HepG2 (cell line): ENCODE results near the gene RIOK2. TPM values are rescaled to one million over a fixed set of nuclear protein-coding genes. Genes with fewer than 3 reads are reported as not detected.

Source experiments
- ARID2 ChIP-seq: sonication (generic); formaldehyde crosslinking; IDR thresholded peaks from 2 replicates; pipeline ENCODE4 v1.8.1; 2022; ENCODE audit warnings: mild to moderate bottlenecking, missing genetic modification reagents, borderline replicate concordance
- CEBPZ ChIP-seq: IDR thresholded peaks from 2 replicates; pipeline ENCODE4 v1.6.1; 2012; ENCODE audit warnings: low read length, improper control_type of control experiment
- MTA3 ChIP-seq: sonication (generic); formaldehyde crosslinking; IDR thresholded peaks from 2 replicates; pipeline ENCODE4 v1.4.0; 2020; ENCODE audit warnings: missing genetic modification reagents
- NFATC3 ChIP-seq: sonication (generic); formaldehyde crosslinking; IDR thresholded peaks from 2 replicates; pipeline ENCODE4 v1.5.1; 2020; ENCODE audit warnings: mild to moderate bottlenecking, missing genetic modification reagents
- NRL ChIP-seq: sonication (generic); formaldehyde crosslinking; IDR thresholded peaks from 2 replicates; pipeline ENCODE4 v1.5.0; 2020; ENCODE audit warnings: missing genetic modification reagents, mild to moderate bottlenecking, moderate library complexity, borderline replicate concordance
- SMAD3 ChIP-seq: sonication (generic); formaldehyde crosslinking; IDR thresholded peaks from 2 replicates; pipeline ENCODE4 v1.4.0; 2020; ENCODE audit warnings: missing genetic modification reagents
- ZBTB43 ChIP-seq: sonication (generic); formaldehyde crosslinking; conservative IDR thresholded peaks from 2 replicates; pipeline ENCODE4 v1.4.0; 2020; ENCODE audit warnings: missing genetic modification reagents
- ZC3H13 ChIP-seq: sonication (generic); formaldehyde crosslinking; IDR thresholded peaks from 2 replicates; pipeline ENCODE4 v1.8.1; 2023; ENCODE audit warnings: mild to moderate bottlenecking, missing genetic modification reagents, moderate library complexity
- ZNF207 ChIP-seq: fragments of 450-650 bp; IDR thresholded peaks from 2 replicates; pipeline ENCODE4 v1.6.1; 2016; ENCODE audit warnings: antibody characterized with exemption, borderline replicate concordance
- ZNF337 ChIP-seq: sonication (generic); formaldehyde crosslinking; IDR thresholded peaks from 2 replicates; pipeline ENCODE4 v1.5.1; 2020; ENCODE audit warnings: missing genetic modification reagents, low read depth, mild to moderate bottlenecking, borderline replicate concordance
- ZNF382 ChIP-seq: sonication (generic); formaldehyde crosslinking; IDR thresholded peaks from 2 replicates; pipeline ENCODE4 v1.5.0; 2020; ENCODE audit warnings: missing genetic modification reagents, mild to moderate bottlenecking, borderline replicate concordance
- ZNF646 ChIP-seq: sonication (generic); formaldehyde crosslinking; IDR thresholded peaks from 2 replicates; pipeline ENCODE4 v1.9.0; 2021; ENCODE audit warnings: mild to moderate bottlenecking, missing genetic modification reagents
- polyA plus RNA-seq, 8 experiments: library from polyadenylated mRNA; depleted of rRNA in 3 of 8; stranded (reverse) in 7 of 8; unstranded in 1 of 8; fragments of >200 nt; fragmentation: Illumina TruSeq in 4 of 8; extraction: Trizol in 4 of 8; gene quantifications; 2 replicates each; pipeline versions ENCODE4 v1.2.1 to v1.2.3, GENCODE V29; 2011 to 2016; ENCODE audit warnings: low read depth in 4 of 8, missing spikeins in 1 of 8, mixed read lengths in 1 of 8; ENCODE audit not compliant: insufficient read depth in 1 of 8
- total RNA-seq, 5 experiments: library from RNA; depleted of rRNA; stranded (reverse); fragments of >200 nt; fragmentation: Illumina TruSeq; extraction: Trizol; gene quantifications; 2 replicates each; pipeline ENCODE4 v1.2.3, GENCODE V29; 2016; ENCODE audit warnings: low read depth in 1 of 5
- TF ChIP-seq, protein P1 (sequence below): sonication (generic); formaldehyde crosslinking; IDR thresholded peaks from 2 replicates; pipeline ENCODE4 v1.9.0; 2021; ENCODE audit warnings: missing genetic modification reagents, mild to moderate bottlenecking, borderline replicate concordance

The RIOK2 gene
- total and polyA plus RNA-seq, 2 of the 13 experiments (the other 11 are each of a cell fraction or from before 2014, with no cell fraction given) = 8.1 to 46.6 TPM

GRCh38 chr5:97183100-97183929 is at the start of gene RIOK2 (continued):
- TF ChIP-seq ARID2 (CRISPR knock-in tag) (peak; percentile 76; the same call in 1 of the 2 replicates), ZNF382 (CRISPR knock-in tag) (no peak), NRL (peak; percentile 75; the same call in 1 of the 2 replicates), ZBTB43 (CRISPR knock-in tag) (peak; percentile 85), MTA3 (CRISPR knock-in tag) (no peak), ZNF646 (no peak), CEBPZ (no peak), ZNF207 (no peak), ZC3H13 (no peak), NFATC3 (CRISPR knock-in tag) (0 out of 2 replicates have a peak, but pooled peaks have one; percentile 13), ZNF337 (CRISPR knock-in tag) (no peak), SMAD3 (CRISPR knock-in tag) (peak; percentile 86; the same call in 1 of the 2 replicates)
- TF ChIP-seq, protein P1, sequence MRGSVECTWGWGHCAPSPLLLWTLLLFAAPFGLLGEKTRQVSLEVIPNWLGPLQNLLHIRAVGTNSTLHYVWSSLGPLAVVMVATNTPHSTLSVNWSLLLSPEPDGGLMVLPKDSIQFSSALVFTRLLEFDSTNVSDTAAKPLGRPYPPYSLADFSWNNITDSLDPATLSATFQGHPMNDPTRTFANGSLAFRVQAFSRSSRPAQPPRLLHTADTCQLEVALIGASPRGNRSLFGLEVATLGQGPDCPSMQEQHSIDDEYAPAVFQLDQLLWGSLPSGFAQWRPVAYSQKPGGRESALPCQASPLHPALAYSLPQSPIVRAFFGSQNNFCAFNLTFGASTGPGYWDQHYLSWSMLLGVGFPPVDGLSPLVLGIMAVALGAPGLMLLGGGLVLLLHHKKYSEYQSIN (CRISPR knock-in tag) = no peak
